ENCODE measurements around the gene CEACAM21. TPM values are rescaled to one million over a fixed set of nuclear protein-coding genes. Genes with fewer than 3 reads are reported as not detected.
"Not testable (repeated sequence)": the region's sequence is repeated elsewhere in the genome, so short reads cannot be mapped to it uniquely, and the experiment has no call there.

The CEACAM21 gene
- polyA plus RNA-seq, 1 of the 3 experiments (the other 2 are of a cell fraction), result not detected

DNA sequence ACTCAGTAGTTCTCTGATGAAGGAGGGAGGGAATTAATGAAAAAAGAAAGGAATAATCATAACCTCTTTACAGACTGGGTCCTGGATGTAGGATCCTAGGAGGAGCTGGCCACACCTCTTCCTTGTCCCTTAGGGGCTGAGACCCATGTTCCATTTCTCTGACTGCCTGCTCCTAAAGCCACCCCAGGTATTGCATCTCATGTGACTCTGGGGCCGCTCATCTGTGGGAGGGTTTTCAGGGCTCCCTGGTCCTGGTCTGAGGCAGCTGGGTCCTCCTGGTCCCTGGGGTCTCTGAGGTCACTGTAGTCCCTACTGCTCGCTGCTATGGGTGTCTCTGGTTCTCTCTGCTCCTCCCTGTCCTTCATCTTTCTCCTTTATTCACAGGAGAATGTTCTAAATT lies 2.9 kb downstream of the CEACAM21 start:
- no peaks in the 10 kb centered on the region for H3F3A ChIP-seq (replicated peaks; ENCODE audit: insufficient read depth)
- H3K9me2 ChIP-seq, result no peaks in the 10 kb centered on the region
- H2AFZ ChIP-seq (ENCODE audit: low read depth), result no peak overlapping the region
- no peak for DNase-seq
- H3K27ac ChIP-seq (ENCODE audit: low read depth in 2 of 2, low read length in 1 of 2), result no peak overlapping the region
- no peaks in the 10 kb centered on the region for H3K79me2 ChIP-seq (ENCODE audit: insufficient read depth)
- no peaks in the 10 kb centered on the region for H3K9me3 ChIP-seq
- no peak for TF ChIP-seq RCOR1 (IDR thresholded peaks at IDR 0.05; ENCODE audit: low read length)
- no peak for TF ChIP-seq YY1 (IDR thresholded peaks at IDR 0.05; ENCODE audit: low read depth)
- TF ChIP-seq FOSL2 (IDR thresholded peaks at IDR 0.05; ENCODE audit: borderline replicate concordance, low read depth), result no peak
- TF ChIP-seq, protein P1, sequence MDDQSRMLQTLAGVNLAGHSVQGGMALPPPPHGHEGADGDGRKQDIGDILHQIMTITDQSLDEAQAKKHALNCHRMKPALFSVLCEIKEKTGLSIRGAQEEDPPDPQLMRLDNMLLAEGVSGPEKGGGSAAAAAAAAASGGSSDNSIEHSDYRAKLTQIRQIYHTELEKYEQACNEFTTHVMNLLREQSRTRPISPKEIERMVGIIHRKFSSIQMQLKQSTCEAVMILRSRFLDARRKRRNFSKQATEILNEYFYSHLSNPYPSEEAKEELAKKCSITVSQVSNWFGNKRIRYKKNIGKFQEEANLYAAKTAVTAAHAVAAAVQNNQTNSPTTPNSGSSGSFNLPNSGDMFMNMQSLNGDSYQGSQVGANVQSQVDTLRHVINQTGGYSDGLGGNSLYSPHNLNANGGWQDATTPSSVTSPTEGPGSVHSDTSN (IDR thresholded peaks at IDR 0.05), result no peak
- TF ChIP-seq RAD21 (IDR thresholded peaks at IDR 0.05; ENCODE audit: low read length), result no peak
- no peak for TF ChIP-seq EZH2phosphoT487 (IDR thresholded peaks at IDR 0.05; ENCODE audit: borderline replicate concordance, low read depth)
- TF ChIP-seq SMC3 (IDR thresholded peaks at IDR 0.05; ENCODE audit: low read depth, low read length), result no peak
- 0% methylated on average over 1 of the region's 2 CpGs for WGBS (ENCODE audit: low lambda C conversion rate)
- H3K4me3 ChIP-seq (ENCODE audit: low read depth in 2 of 2, low read length in 1 of 2), result no peak overlapping the region
- H3K4me2 ChIP-seq, result no peak overlapping the region
- no peaks in the 10 kb centered on the region for H3K4me1 ChIP-seq (ENCODE audit: control insufficient read depth in 1 of 2, insufficient read depth in 2 of 2, low read depth in 1 of 2, low read length in 1 of 2)
- H3K36me3 ChIP-seq (replicated peaks in 1 of 2; ENCODE audit: control insufficient read depth in 1 of 2, insufficient read depth in 2 of 2, low read length in 1 of 2), result no peaks in the 10 kb centered on the region
- CTCF ChIA-PET, result interaction anchor here (2.0 to 2.5 kb wide), 2 partner anchors 8 to 15 kb away, joined by 6 to 18 read pairs; no protein-coding TSS in a partner anchor
- POLR2A ChIA-PET, result no interaction called here
- H4K20me1 ChIP-seq (ENCODE audit: insufficient read depth), result no peaks in the 10 kb centered on the region
- peaks cover 33% of the 10 kb centered on the region for H3K27me3 ChIP-seq (ENCODE audit: insufficient read depth)
- H3K9ac ChIP-seq, result no peak overlapping the region

DNA sequence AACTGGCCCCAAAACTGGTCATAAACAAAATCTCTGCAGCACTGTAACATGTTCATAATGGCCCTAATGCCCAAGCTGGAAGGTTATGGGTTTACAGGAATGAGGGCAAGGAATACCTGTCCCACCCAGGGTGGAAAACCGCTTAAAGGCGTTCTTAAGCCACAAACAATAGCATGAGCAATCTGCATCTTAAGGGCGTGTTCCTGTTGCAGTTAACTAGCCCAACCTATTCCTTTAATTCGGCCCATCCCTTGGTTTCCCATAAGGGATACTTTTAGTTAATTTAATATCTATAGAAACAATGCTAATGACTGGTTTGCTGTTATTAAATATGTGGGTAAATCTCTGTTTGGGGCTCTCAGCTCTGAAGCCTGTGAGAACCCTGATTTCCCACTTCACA lies 5.1 kb downstream of the CEACAM21 start:
- H3K4me3 ChIP-seq (ENCODE audit: low read depth in 2 of 2, low read length in 1 of 2); H2AFZ ChIP-seq (ENCODE audit: low read depth); H3K4me2 ChIP-seq; H3K9me2 ChIP-seq; H3K79me2 ChIP-seq (ENCODE audit: insufficient read depth); H3K4me1 ChIP-seq (ENCODE audit: control insufficient read depth in 1 of 2, insufficient read depth in 2 of 2, low read depth in 1 of 2, low read length in 1 of 2); H3K9me3 ChIP-seq; DNase-seq; H3K36me3 ChIP-seq (replicated peaks in 1 of 2; ENCODE audit: control insufficient read depth in 1 of 2, insufficient read depth in 2 of 2, low read length in 1 of 2); POLR2A ChIA-PET; H4K20me1 ChIP-seq (ENCODE audit: insufficient read depth); H3F3A ChIP-seq (replicated peaks; ENCODE audit: insufficient read depth); H3K9ac ChIP-seq; H3K27ac ChIP-seq (ENCODE audit: low read depth in 2 of 2, low read length in 1 of 2): not testable (repeated sequence)
- CTCF ChIA-PET, result interaction anchor here (1.7 kb wide), 1 partner anchor 16 kb away, joined by 5 read pairs; no protein-coding TSS in a partner anchor
- H3K27me3 ChIP-seq (ENCODE audit: insufficient read depth), result peaks cover 18% of the 10 kb centered on the region
- 0% methylated on average over 4 of the region's 4 CpGs for WGBS (ENCODE audit: low lambda C conversion rate)

DNA sequence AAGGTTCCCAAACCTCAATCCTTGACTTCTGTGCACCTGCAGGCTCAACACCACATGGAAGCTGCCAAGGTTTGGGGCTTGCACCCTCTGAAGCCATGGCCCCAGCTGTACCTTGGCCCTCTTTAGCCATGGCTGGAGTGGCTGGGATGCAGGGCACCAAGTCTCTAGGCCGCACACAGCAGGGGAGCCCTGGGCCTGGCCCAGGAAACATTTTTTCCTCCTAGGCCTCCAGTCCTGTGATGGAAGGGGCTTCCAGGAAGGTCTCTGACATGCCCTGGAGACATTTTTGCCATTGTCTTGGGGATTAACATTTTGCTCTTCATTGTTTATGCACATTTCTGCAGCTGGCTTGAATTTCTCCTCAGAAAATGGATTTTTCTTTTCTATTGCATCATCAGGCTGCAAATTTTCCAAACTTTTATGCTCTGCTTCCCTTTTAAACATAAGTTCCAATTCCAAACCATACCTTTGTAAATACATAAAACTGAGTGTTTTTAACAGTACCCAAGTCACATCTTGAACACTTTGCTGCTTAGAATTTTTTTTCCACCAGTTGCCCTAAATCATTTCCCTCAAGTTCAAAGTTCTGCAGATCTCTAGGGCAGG lies 6.7 kb downstream of the CEACAM21 start:
- H2AFZ ChIP-seq (ENCODE audit: low read depth); H3K27me3 ChIP-seq (ENCODE audit: insufficient read depth); H4K20me1 ChIP-seq (ENCODE audit: insufficient read depth); H3K9me3 ChIP-seq; DNase-seq; H3K79me2 ChIP-seq (ENCODE audit: insufficient read depth); H3K36me3 ChIP-seq (replicated peaks in 1 of 2; ENCODE audit: control insufficient read depth in 1 of 2, insufficient read depth in 2 of 2, low read length in 1 of 2); H3K9me2 ChIP-seq; H3K4me1 ChIP-seq (ENCODE audit: control insufficient read depth in 1 of 2, insufficient read depth in 2 of 2, low read depth in 1 of 2, low read length in 1 of 2); H3K4me3 ChIP-seq (ENCODE audit: low read depth in 2 of 2, low read length in 1 of 2); H3F3A ChIP-seq (replicated peaks; ENCODE audit: insufficient read depth); H3K4me2 ChIP-seq; H3K27ac ChIP-seq (ENCODE audit: low read depth in 2 of 2, low read length in 1 of 2); POLR2A ChIA-PET; H3K9ac ChIP-seq: not testable (repeated sequence)
- CTCF ChIA-PET, result interaction anchor here (1.1 to 1.3 kb wide), 2 partner anchors 12 kb away, joined by 4 to 5 read pairs; no protein-coding TSS in a partner anchor
- WGBS (ENCODE audit: low lambda C conversion rate), result 0% methylated on average over 1 of the region's 1 CpG
